Liver (tissue), 9 donors: ENCODE data around the gene CLEC20A. TPM values are rescaled to one million over a fixed set of nuclear protein-coding genes. Genes with fewer than 3 reads are reported as not detected.

Experiments
- DNase-seq: peaks from one replicate; pipeline ENCODE4 v3.0.0-alpha.2; 2017; ENCODE audit warnings: low spot score
- H3K27ac ChIP-seq, 2 donors: one replicate each; pipeline ENCODE4 v1.7.0; 2013; ENCODE audit warnings: inconsistent platforms in 2 of 2, low read length in 2 of 2, control low read depth in 1 of 2, low read depth in 1 of 2, mild to moderate bottlenecking in 1 of 2
- H3K27me3 ChIP-seq, 4 donors: one replicate each; pipeline versions ENCODE4 v1.6.1 to v1.7.0; 2013; ENCODE audit warnings: low read length in 3 of 4, inconsistent platforms in 1 of 4, mild to moderate bottlenecking in 1 of 4, moderate library complexity in 1 of 4; ENCODE audit not compliant: control insufficient read depth in 4 of 4, insufficient read depth in 4 of 4
- H3K36me3 ChIP-seq, 4 donors: one replicate each; pipeline versions ENCODE4 v1.6.1 to v1.7.0; 2013; ENCODE audit warnings: low read length in 3 of 4, mild to moderate bottlenecking in 3 of 4, low read depth in 1 of 4, moderate library complexity in 1 of 4; ENCODE audit not compliant: control insufficient read depth in 4 of 4, insufficient read depth in 3 of 4
- H3K4me1 ChIP-seq, 4 donors: one replicate each; pipeline versions ENCODE4 v1.6.1 to v1.7.0; 2013; ENCODE audit warnings: low read length in 3 of 4, mild to moderate bottlenecking in 3 of 4, moderate library complexity in 1 of 4; ENCODE audit not compliant: control insufficient read depth in 4 of 4, insufficient read depth in 4 of 4
- H3K4me3 ChIP-seq, 3 donors: one replicate each; pipeline versions ENCODE4 v1.6.1 to v1.7.0; 2013; ENCODE audit warnings: low read length in 3 of 3, control low read depth in 1 of 3, low read depth in 1 of 3, mild to moderate bottlenecking in 1 of 3
- H3K9ac ChIP-seq, 2 donors: one replicate each; pipeline ENCODE4 v1.7.0; 2013; ENCODE audit warnings: low read length in 2 of 2, mild to moderate bottlenecking in 2 of 2, moderate library complexity in 2 of 2, control low read depth in 1 of 2, low read depth in 1 of 2
- H3K9me3 ChIP-seq, 4 donors: one replicate each; pipeline versions ENCODE4 v1.6.1 to v1.7.0; 2013; ENCODE audit warnings: low read length in 3 of 4; ENCODE audit not compliant: control insufficient read depth in 4 of 4
- CTCF ChIP-seq: fragments of 150-350 bp; IDR thresholded peaks from 2 replicates; pipeline ENCODE4 v1.5.1; 2017; ENCODE audit warnings: improper control_type of control experiment, low read depth, low read length; ENCODE audit not compliant: missing input control
- EGR1 ChIP-seq, 2 donors: IDR thresholded peaks; 2 replicates each; pipeline ENCODE4 v1.6.1; 2016 to 2018; ENCODE audit warnings: antibody characterized with exemption in 2 of 2, low read depth in 2 of 2
- FOXA1 ChIP-seq: IDR thresholded peaks from 2 replicates; pipeline ENCODE4 v1.6.1; 2016; ENCODE audit warnings: antibody characterized with exemption
- FOXA2 ChIP-seq: IDR thresholded peaks from 2 replicates; pipeline ENCODE4 v1.6.1; 2016; ENCODE audit warnings: antibody characterized with exemption
- HNF4A ChIP-seq, 2 donors: conservative IDR thresholded peaks; 2 replicates each; pipeline ENCODE4 v1.6.1; 2016; ENCODE audit warnings: antibody characterized with exemption in 2 of 2, mild to moderate bottlenecking in 2 of 2
- HNF4G ChIP-seq: IDR thresholded peaks from 2 replicates; pipeline ENCODE4 v1.6.1; 2016; ENCODE audit warnings: antibody characterized with exemption
- JUND ChIP-seq, 2 donors: IDR thresholded peaks; 2 replicates each; pipeline ENCODE4 v1.6.1; 2016; ENCODE audit warnings: antibody characterized with exemption in 2 of 2
- MAX ChIP-seq: IDR thresholded peaks from 2 replicates; pipeline ENCODE4 v1.6.1; 2016; ENCODE audit warnings: antibody characterized with exemption
- NR2F2 ChIP-seq: IDR thresholded peaks from 2 replicates; pipeline ENCODE4 v1.6.1; 2016; ENCODE audit warnings: antibody characterized with exemption
- RAD21 ChIP-seq, 2 donors: IDR thresholded peaks; 2 replicates each; pipeline ENCODE4 v1.6.1; 2016; ENCODE audit warnings: antibody characterized with exemption in 2 of 2, mild to moderate bottlenecking in 2 of 2
- RXRA ChIP-seq, 2 donors: IDR thresholded peaks; 2 replicates each; pipeline ENCODE4 v1.6.1; 2017 to 2018; ENCODE audit warnings: antibody characterized with exemption in 2 of 2, mild to moderate bottlenecking in 1 of 2
- SP1 ChIP-seq: IDR thresholded peaks from 2 replicates; pipeline ENCODE4 v1.6.1; 2018; ENCODE audit warnings: antibody characterized with exemption, mild to moderate bottlenecking
- YY1 ChIP-seq: IDR thresholded peaks from 2 replicates; pipeline ENCODE4 v1.6.1; 2016; ENCODE audit warnings: antibody characterized with exemption, mild to moderate bottlenecking
- ZBTB33 ChIP-seq: IDR thresholded peaks from 2 replicates; pipeline ENCODE4 v1.6.1; 2016; ENCODE audit warnings: antibody characterized with exemption
- WGBS: extraction: QIAGEN DNeasy Blood & Tissue Kit; methylation state at CpG from one replicate; pipeline ENCODE4 v1.1.7; 2013; 5-methylcytosine and 5-hydroxymethylcytosine counted together
- polyA plus RNA-seq, 2 donors: library from polyadenylated mRNA; stranded (reverse) in 1 of 2; unstranded in 1 of 2; fragments of 200-250 nt in 1 of 2; fragments of >200 nt in 1 of 2; fragmentation: Nextera tagmentation in 1 of 2; extraction: Ambion mirVana in 1 of 2; gene quantifications; one replicate each; pipeline versions ENCODE4 v1.2.1 to v1.2.3, GENCODE V29; 2013 to 2015
- total RNA-seq, 2 donors: library from RNA; depleted of rRNA; stranded (reverse); fragments of >200 nt; gene quantifications; one replicate each; pipeline ENCODE4 v1.2.3, GENCODE V29; 2014
- donor health status: healthy.
- donor health status: healthy.
- donor health status: healthy.
- donor health status: healthy.
- donor health status: healthy.

The CLEC20A gene
- total and polyA plus RNA-seq, 4 donors: 0.33 TPM; not detected in 3

GRCh38 chr1:178544531-178544930 lies 47.8 kb upstream of the CLEC20A start (continued):
- TF ChIP-seq MAX (no peak), FOXA2 (no peak), RXRA (IDR thresholded peaks at IDR 0.05) (no peak)

GRCh38 chr1:178543290-178543607 lies 46.5 kb upstream of the CLEC20A start:
- H3K4me1 ChIP-seq: peaks cover 2 to 31% (median 10%) of the 10 kb centered on the region in 4 donors
- peak overlapping the region; percentile 88 for H3K27ac ChIP-seq
- peaks cover 0 to 4% (median 1%) of the 10 kb centered on the region in 4 donors for H3K36me3 ChIP-seq
- H3K9ac ChIP-seq: peak overlapping the region; percentile 31 to 76
- peak overlapping the region; percentile 76 to 80 (median 77) for H3K4me3 ChIP-seq
- no peak for DNase-seq
- no peaks in the 10 kb centered on the region for H3K9me3 ChIP-seq
- WGBS: 10% methylated on average over 10 of the region's 10 CpGs
- H3K27me3 ChIP-seq: no peaks in the 10 kb centered on the region
- TF ChIP-seq SP1: peak; percentile 3
- TF ChIP-seq EGR1 (IDR thresholded peaks at IDR 0.05; ENCODE audit: low read depth in 2 of 2): no peak

GRCh38 chr1:178542554-178543289 lies 46.0 kb upstream of the CLEC20A start:
- Histone ChIP-seq H3K27me3 (no peaks in the 10 kb centered on the region), H3K4me3 (peak overlapping the region; percentile 76 to 84 (median 80)), H3K9ac (peak overlapping the region; percentile 76 to 96), H3K36me3 (peaks cover 0 to under 1% (median under 1%) of the 10 kb centered on the region in 4 donors), H3K9me3 (no peaks in the 10 kb centered on the region), H3K27ac (peak overlapping the region; percentile 88), H3K4me1 (peaks cover 2 to 37% (median 12%) of the 10 kb centered on the region in 4 donors)
- 1% methylated on average over 66 of the region's 66 CpGs for WGBS
- no peak for TF ChIP-seq ZBTB33
- TF ChIP-seq MAX: no peak
- no peak for TF ChIP-seq FOXA2
- peak; percentile 75 to 82 for TF ChIP-seq RAD21 (IDR thresholded peaks at IDR 0.05)
- peak; percentile 10 for TF ChIP-seq YY1
- TF ChIP-seq RXRA (IDR thresholded peaks at IDR 0.05): peak; percentile 39 to 46
- no peak for TF ChIP-seq NR2F2
- no peak for TF ChIP-seq HNF4G
- no peak for TF ChIP-seq JUND (IDR thresholded peaks at IDR 0.05)
- TF ChIP-seq EGR1 (IDR thresholded peaks at IDR 0.05; ENCODE audit: low read depth in 2 of 2): peak; percentile 52 to 58
- TF ChIP-seq CTCF: peak; percentile 96
- TF ChIP-seq SP1: peak; percentile 35
- peak; percentile 39 to 56 for TF ChIP-seq HNF4A (conservative IDR thresholded peaks at IDR 0.05)
- no peak for TF ChIP-seq FOXA1
- peak; percentile 97 for DNase-seq
